SK-N-SH (cell line): ENCODE results near the gene RPL39L.

ENCODE experiments used
- TAF1 ChIP-seq: IDR thresholded peaks from 2 replicates; pipeline ENCODE4 v1.6.1; 2012; ENCODE audit warnings: low read depth, mild to moderate bottlenecking, low read length, moderate library complexity, borderline replicate concordance
- TF ChIP-seq, protein P1 (sequence below): IDR thresholded peaks from 2 replicates; pipeline ENCODE4 v1.6.1; 2012; ENCODE audit warnings: mild to moderate bottlenecking, low read depth, low read length, moderate library complexity
- TF ChIP-seq, protein P2 (sequence below): fragments of 200-600 bp; sonication (generic); IDR thresholded peaks from 2 replicates; pipeline ENCODE4 v1.6.1; 2017; ENCODE audit warnings: antibody characterized with exemption, mild to moderate bottlenecking, moderate library complexity

DNA sequence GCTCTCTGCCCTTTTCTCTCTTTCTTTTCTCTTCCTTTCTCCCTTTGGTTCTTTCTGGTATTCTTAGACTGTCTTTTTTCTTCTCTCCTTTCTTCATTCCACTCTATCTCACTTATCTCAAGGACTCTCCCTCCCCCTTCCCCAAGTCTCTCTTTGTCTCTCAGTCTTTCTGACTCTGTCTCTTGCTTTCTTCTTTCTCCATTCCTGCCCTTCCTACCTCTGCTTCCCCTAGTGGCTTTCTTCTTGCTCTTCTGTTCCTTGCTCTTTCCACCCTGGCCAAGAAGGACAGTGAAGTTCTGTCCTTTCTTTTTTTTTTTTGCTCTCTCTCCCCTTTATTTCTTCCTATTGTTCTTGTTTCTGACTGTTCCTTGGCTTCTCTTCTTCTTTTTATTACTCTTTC lies 22.3 kb upstream of the RPL39L start:
- TF ChIP-seq, protein P1, sequence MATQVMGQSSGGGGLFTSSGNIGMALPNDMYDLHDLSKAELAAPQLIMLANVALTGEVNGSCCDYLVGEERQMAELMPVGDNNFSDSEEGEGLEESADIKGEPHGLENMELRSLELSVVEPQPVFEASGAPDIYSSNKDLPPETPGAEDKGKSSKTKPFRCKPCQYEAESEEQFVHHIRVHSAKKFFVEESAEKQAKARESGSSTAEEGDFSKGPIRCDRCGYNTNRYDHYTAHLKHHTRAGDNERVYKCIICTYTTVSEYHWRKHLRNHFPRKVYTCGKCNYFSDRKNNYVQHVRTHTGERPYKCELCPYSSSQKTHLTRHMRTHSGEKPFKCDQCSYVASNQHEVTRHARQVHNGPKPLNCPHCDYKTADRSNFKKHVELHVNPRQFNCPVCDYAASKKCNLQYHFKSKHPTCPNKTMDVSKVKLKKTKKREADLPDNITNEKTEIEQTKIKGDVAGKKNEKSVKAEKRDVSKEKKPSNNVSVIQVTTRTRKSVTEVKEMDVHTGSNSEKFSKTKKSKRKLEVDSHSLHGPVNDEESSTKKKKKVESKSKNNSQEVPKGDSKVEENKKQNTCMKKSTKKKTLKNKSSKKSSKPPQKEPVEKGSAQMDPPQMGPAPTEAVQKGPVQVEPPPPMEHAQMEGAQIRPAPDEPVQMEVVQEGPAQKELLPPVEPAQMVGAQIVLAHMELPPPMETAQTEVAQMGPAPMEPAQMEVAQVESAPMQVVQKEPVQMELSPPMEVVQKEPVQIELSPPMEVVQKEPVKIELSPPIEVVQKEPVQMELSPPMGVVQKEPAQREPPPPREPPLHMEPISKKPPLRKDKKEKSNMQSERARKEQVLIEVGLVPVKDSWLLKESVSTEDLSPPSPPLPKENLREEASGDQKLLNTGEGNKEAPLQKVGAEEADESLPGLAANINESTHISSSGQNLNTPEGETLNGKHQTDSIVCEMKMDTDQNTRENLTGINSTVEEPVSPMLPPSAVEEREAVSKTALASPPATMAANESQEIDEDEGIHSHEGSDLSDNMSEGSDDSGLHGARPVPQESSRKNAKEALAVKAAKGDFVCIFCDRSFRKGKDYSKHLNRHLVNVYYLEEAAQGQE, result no peak
- no peak for TF ChIP-seq TAF1
- TF ChIP-seq, protein P2, sequence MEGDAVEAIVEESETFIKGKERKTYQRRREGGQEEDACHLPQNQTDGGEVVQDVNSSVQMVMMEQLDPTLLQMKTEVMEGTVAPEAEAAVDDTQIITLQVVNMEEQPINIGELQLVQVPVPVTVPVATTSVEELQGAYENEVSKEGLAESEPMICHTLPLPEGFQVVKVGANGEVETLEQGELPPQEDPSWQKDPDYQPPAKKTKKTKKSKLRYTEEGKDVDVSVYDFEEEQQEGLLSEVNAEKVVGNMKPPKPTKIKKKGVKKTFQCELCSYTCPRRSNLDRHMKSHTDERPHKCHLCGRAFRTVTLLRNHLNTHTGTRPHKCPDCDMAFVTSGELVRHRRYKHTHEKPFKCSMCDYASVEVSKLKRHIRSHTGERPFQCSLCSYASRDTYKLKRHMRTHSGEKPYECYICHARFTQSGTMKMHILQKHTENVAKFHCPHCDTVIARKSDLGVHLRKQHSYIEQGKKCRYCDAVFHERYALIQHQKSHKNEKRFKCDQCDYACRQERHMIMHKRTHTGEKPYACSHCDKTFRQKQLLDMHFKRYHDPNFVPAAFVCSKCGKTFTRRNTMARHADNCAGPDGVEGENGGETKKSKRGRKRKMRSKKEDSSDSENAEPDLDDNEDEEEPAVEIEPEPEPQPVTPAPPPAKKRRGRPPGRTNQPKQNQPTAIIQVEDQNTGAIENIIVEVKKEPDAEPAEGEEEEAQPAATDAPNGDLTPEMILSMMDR, result no peak
